ENCODE data around the gene ASAP2.

- TF ChIP-seq CTCF (conservative IDR thresholded peaks at IDR 0.05; ENCODE audit: low read length) = no peak
- no peak for TF ChIP-seq EZH2phosphoT487 (IDR thresholded peaks at IDR 0.05; ENCODE audit: borderline replicate concordance)
These were observed 56.1 kb downstream of the ASAP2 start for GRCh38 chr2:9262671-9263171.
